Measurements from ENCODE around the gene IARS1. TPM values are rescaled to one million over a fixed set of nuclear protein-coding genes. Genes with fewer than 3 reads are reported as not detected.

The IARS1 gene
- total and polyA plus RNA-seq, 2 of the 4 experiments (the other 2 are of a cell fraction): 85.3 to 414 TPM

DNA sequence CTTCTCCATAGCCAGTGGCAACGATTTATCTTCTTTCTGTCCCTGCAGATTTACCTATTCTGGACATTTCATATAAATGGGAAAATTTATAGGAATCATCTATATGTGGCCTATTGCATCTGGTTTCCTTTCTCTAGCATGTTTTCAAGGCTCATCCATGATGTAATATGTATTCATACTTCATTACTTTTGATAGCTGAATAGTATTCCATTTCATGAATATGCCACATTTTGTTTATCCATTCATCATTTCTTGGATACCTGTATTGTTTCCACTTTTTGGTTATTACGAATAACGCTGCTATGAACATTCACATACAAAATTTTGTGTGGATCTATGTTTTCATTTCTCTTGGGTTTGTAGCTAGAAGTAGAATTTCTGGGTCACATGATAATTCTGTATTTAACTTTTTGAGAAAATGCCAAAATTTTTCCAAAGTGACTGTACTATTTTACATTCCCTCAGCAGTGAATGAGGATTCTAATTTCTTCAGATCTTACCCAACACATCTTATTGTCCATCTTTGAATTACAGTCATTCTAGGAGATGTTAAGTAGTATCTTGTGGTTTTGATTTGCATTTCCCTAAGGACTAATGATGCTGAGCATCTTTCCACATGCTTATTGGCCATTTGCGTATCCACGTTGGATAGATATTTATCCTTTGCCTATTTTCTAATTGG is 3.6 kb downstream of the IARS1 start:
- H4K20me1 ChIP-seq (ENCODE audit: insufficient read depth, low read length): peaks cover 38% of the 10 kb centered on the region; the same call in 1 of the 2 replicates
- no TSS peak for BruUV-seq (replicated peaks)
- no peak overlapping the region for H2AK5ac ChIP-seq (ENCODE audit: low read depth, low read length)
- H4K5ac ChIP-seq (ENCODE audit: low read depth, low read length): no peak overlapping the region
- no peak overlapping the region for H3K14ac ChIP-seq (replicated peaks; ENCODE audit: low read depth, low read length)
- H2AFZ ChIP-seq (replicated peaks; ENCODE audit: low read length, poor library complexity): no peak overlapping the region
- H3K4me1 ChIP-seq (ENCODE audit: control insufficient read depth, insufficient read depth, low read length): peaks cover 6% of the 10 kb centered on the region
- DNase-seq (peak; percentile 60), ATAC-seq (ENCODE audit: low read depth) (no peak)
- no peak overlapping the region for H2AK9ac ChIP-seq (replicated peaks; ENCODE audit: low read depth, low read length, poor library complexity)
- H4K91ac ChIP-seq (ENCODE audit: insufficient read depth, low read depth, low read length): no peak overlapping the region
- peak overlapping the region; percentile 29 for H2BK5ac ChIP-seq (ENCODE audit: low read depth, low read length, poor library complexity, severe bottlenecking)
- no peak for TF ChIP-seq POLR2A (IDR thresholded peaks at IDR 0.05; ENCODE audit: low read depth, low read length)
- TF ChIP-seq CEBPB (IDR thresholded peaks at IDR 0.05; ENCODE audit: low read depth, low read length): peak; percentile 56; the same call in 1 of the 2 replicates
- no peak overlapping the region for H2BK120ac ChIP-seq (ENCODE audit: low read depth, low read length)
- no peak overlapping the region for H3K4me3 ChIP-seq (ENCODE audit: insufficient read depth, low read depth, low read length)
- H3K9me3 ChIP-seq (ENCODE audit: control insufficient read depth, insufficient read depth, low read length): no peaks in the 10 kb centered on the region
- in situ Hi-C loops (cut with MboI; ENCODE audit: low sequenced_read_pairs): loop anchor here (5.0 to 10.0 kb wide), 2 partner anchors 43 to 155 kb away; no protein-coding TSS in a partner anchor
- H3K27ac ChIP-seq (ENCODE audit: insufficient read depth, low read length): no peak overlapping the region
- no peak overlapping the region for H3K23ac ChIP-seq (ENCODE audit: low read depth, low read length)
- no CpG with 5 or more reads among the region's 5 CpGs for WGBS, 2 experiments (ENCODE audit: extremely low coverage in 2 of 2, insufficient read length in 1 of 2)
- no peak overlapping the region for H3K4ac ChIP-seq (ENCODE audit: low read depth, low read length)
- no peak overlapping the region for H3K4me2 ChIP-seq (ENCODE audit: low read depth, low read length)
- dilution Hi-C loops (cut with HindIII; ENCODE audit: low sequenced_read_pairs, unreplicated experiment): no loop called here
- no peak overlapping the region for H3K18ac ChIP-seq (ENCODE audit: low read depth, low read length)
- POLR2A ChIA-PET (ENCODE audit: unreplicated experiment): interaction anchor here (0.8 kb wide), 1 partner anchor 44 kb away, joined by 3 read pairs; no protein-coding TSS in a partner anchor
- H2BK20ac ChIP-seq (ENCODE audit: low read depth, low read length): no peak overlapping the region
- H3K79me1 ChIP-seq (ENCODE audit: low read depth in 1 of 2, low read length in 2 of 2): peaks cover 8 to 47% of the 10 kb centered on the region in 2 experiments
- no peaks in the 10 kb centered on the region for H3K27me3 ChIP-seq (ENCODE audit: control insufficient read depth, insufficient read depth, low read length)
- peaks cover 19% of the 10 kb centered on the region for H3K36me3 ChIP-seq (ENCODE audit: control insufficient read depth, insufficient read depth, low read length)
- H3K56ac ChIP-seq (ENCODE audit: extremely low read depth, insufficient read depth, low read length): no peak overlapping the region
- H4K8ac ChIP-seq (ENCODE audit: low read depth in 2 of 2, low read length in 2 of 2): no peak overlapping the region
- H3K9ac ChIP-seq (ENCODE audit: low read depth, low read length): no peak overlapping the region
- CTCF ChIA-PET: no interaction called here
- intact Hi-C loops (cut with micrococcal nuclease): no loop called here
- peaks cover 7% of the 10 kb centered on the region for H3K9me1 ChIP-seq (ENCODE audit: insufficient read depth, low read length)
- no peak overlapping the region for H2BK15ac ChIP-seq (ENCODE audit: low read depth, low read length)
